GM18505 (cell line): ENCODE data around the gene IFT43.
"Not testable (repeated sequence)": the region's sequence is repeated elsewhere in the genome, so short reads cannot be mapped to it uniquely, and the experiment has no call there.

Experiments
- ATAC-seq: cut with Tn5 transposase; IDR thresholded peaks from one replicate; pipeline ENCODE4 v1.9.1; 2021; ENCODE audit not compliant: unreplicated experiment
- POLR2A ChIP-seq: IDR thresholded peaks from 4 replicates; pipeline ENCODE4 v1.6.1; 2011; ENCODE audit warnings: borderline replicate concordance; ENCODE audit not compliant: insufficient read depth, insufficient read length; ENCODE audit errors: extremely low read depth

IFT43 gene

DNA sequence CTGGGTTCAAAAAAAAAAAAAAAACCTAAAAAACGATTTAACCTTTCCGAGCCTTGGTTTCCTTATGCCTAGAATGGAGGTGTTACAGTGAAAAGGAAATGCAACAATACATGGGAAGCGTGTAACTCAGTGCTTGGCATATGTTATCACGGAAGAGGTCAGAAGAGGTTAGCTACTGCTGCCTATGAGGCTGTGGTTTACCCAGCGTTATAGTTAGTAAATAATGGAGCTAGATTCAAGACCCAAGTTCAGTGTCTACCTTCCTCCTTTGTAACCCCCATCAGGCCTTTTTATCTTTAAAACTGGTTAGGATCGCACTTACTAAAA is 839 bp downstream of the IFT43 start:
- no peak for TF ChIP-seq POLR2A
- no peak for ATAC-seq

DNA sequence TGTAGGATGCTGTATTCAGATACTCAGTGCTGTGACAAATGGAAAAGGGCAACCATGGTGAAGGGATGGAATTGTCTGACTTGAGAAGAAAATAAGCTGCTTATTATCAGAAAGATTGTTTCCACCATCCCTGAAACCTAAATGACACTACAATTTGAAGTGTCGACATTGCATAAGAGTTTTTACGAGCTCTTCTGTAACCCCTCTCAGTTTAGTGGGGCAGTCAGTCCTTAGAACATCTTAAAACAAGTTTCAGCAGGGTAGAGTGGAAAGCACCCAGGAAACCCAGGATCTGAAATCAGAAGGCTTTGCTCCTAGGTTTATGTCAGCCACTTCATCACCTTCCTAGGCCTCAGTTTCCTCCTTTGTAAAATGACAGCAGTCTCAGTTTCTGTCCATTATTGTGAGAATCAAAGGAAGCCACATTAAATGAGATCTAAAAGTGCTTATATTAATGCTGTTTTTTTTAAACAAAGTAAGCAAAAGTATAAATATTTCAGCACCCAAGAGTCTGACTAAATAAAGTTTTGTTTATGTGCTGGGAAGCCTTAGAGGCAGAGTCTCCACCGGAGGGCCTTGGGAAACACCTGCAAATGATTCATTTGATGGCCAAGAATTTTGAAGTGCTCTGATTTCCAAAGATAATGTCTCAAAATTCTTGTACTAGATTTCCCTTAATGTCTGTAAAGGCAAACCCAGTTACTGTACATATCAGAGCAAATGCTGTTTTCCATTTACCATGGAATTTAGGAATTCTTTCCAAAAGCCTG is 1.8 kb downstream of the IFT43 start:
- ATAC-seq, result no peak
- TF ChIP-seq POLR2A, result no peak

DNA sequence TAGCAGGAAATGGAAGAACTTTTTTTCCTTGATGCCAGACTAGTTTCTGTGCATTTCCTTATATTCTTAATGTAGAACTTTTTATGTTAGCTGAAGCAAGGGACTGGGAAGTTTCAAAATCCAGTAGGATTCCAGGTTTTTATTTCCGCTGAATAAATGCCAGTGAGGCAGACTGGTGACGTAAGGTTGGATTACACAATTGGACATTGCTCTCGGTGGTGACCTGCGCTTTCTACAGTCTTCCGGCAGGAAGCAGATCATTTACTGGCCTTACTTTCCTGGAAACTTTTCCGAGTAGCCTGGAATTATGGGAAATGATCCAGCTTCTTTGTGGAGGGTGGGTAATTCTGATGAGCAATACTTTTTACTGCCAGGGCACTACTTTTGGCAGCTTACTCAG is 3.6 kb downstream of the IFT43 start:
- ATAC-seq, result no peak

DNA sequence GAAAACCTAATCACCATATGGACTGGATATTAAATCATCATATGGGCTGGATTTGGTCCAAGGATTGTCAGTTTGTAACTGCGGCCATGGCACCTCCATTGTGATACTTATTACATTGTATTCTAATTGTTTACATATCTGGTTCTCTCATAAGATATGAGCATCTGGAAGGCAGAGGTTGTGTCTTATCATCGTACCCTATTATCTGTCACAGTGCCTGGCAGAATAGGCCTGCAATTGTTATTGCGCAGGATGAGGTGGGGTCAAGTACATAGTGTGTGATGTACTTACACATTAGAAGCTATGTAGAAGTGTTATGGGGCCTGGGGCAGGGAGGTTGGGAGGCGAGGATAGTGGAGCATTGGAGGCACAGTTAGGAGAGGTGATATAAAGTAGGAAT is 4.7 kb downstream of the IFT43 start:
- TF ChIP-seq POLR2A, result no peak
- no peak for ATAC-seq

More for the DNA sequence above, 3.6 kb downstream of the IFT43 start:
- no peak for TF ChIP-seq POLR2A

DNA sequence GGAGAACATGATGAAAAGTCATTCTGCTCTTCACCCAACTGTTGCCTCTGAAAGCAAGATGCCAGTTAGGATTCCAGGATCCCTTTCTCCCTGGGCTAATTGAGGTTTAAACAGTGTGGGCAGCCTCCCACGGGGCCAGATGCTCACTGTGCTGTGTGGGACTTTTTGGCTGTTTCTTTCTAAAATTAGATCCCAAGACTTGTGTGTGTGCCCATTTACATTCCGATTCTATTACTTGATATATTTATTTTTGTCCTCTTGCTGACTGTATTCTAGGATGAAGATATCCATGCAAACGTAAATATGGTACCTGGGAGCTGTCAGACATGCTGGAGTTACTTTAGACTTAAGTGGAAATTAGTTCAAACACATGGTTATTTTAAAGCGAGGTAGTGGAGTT is 6.2 kb downstream of the IFT43 start:
- TF ChIP-seq POLR2A, result no peak
- no peak for ATAC-seq

DNA sequence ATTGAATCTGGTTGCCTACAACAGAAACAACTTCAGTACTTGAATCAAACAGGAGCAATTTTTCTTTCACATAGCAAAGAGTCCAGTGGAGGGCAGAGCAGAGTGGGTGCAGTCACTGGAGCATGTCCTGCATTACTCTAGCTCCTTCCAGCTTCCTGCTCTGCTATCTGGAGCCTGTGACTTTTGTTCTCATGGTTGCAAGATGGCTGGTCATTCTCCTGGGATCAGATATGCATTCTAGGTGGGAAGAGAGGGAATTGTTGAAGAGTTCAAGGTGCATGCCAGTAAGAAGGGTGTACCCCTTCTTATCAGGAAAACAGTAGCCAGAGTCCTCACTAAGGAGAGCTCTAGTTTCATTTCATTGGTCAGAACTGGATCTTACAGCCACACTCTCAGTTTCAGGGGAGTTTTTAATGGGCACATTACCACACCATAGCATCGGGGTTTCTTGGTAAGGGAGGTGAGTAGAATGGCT is 8.0 kb downstream of the IFT43 start:
- TF ChIP-seq POLR2A, result no peak
- ATAC-seq, result no peak

DNA sequence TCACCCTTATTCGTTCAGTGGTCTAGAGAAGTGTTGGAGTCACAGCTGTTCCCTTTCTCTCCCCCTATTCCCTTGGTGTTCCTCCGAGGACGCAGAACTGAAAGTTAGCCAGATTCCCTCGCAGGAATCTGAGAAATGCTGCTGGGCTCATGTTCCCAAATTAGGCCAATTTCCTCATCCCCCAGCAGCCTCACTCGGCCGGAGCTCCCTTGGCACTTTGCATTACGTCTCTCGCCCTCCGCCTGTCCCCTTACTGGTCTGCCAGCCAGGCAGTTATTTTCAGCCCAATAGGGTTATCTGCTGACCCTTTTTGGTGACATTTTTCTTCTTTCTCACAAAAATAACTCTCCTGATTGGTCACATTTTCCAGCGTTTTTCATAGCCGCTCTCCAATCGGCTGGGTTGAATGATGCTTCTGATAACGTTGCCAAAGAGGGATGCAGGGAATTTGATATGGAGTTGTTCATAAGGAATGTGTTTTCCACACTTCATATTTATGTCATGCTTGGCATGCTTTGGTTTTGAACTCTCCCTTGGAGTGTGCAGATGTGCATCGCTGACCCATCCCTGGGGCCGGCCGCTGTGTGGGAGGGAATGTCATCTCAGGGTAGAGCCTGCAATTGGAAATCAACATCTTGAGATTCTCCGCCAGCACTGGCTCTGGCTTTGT is 9.9 kb downstream of the IFT43 start:
- TF ChIP-seq POLR2A, result no peak
- no peak for ATAC-seq

DNA sequence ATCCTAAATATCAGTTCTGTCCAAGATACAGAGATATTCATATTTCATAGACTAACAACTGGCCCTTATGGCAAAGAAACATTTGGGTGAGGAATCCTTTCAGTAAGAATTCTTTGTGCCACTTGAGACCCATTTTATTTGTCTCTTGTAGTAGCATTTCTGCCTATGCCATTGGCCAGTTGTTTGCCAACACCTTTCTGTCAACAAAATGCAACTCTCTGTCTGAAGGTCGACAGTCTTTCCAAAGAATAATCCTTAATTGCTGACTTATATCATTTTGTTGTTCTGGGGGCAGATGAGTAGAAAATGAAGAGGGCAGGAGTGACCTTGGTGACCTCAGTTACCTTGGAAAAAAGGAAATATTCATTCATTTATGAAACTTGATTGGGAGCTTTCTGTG is 10.9 kb downstream of the IFT43 start:
- TF ChIP-seq POLR2A, result no peak
- ATAC-seq, result no peak

DNA sequence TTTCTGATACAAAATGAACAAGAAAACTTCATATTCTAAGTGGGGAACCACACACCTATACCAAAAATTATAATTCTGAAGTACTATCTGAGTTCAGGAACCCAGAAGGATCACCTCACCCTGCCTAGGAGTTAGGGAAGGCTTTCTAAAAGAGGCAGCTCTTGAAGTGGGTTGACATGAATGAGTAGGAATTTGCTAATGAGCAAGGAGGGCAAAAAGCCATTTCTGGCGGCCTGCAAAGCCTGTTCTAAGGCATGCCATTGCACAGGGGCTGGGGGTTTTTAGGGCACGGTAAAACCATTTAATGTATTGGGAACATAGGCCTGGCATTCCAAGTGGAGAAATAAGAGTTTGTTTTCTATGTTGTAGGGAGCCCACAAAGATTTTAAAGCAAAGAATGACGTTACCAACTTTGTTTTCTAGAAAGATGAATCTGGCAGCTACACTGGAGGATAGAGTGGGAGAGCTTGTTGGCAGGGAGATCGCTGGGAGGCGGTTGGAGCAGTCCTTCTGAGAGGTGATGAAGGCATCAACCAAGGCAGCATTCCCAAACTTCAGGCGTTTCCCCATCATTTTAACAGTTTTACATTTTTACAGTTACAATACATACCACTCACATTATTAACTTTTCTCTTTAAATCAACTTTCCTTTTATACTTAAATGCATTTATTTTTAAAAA is 14.1 kb downstream of the IFT43 start:
- no peak for ATAC-seq
- TF ChIP-seq POLR2A, result no peak

DNA sequence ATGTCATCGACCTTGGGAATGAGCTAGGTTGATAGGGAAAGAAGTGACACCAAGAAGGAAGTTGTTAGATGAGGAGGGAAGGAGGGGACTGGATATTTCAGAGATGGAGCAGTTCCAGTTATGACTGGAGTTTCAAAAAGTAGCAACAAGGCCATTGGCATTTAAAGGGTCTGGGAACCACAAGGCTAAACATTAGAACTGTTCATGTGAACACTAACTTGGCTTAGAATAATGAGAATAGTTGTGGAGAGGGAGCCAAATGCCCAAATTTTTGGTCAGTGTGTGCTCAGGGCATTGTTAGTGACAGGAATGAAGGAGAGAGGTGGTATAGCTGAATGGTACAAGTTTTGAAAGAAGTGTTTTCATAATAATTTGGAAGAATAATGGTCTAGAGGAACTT is 16.8 kb downstream of the IFT43 start:
- no peak for ATAC-seq
- TF ChIP-seq POLR2A, result no peak

DNA sequence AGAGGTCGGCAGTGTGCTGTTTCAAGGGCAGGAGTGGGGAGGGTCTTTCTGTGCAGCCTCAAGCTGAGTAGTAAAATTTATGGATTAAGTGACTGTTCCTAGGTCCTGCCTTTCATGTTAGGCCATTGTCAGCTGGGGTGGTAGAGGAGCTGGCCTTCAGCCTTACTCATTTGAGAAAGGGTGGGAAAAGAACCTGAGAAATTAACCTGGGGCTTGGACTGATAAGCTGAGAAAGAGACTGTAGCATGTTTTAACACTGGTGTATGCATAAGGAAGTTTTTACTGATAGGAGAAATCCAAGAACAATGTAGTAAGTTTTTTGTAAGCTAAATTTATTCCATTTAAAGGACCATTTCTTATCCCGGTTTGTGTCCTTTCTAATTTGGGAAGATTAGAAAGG is 20.7 kb downstream of the IFT43 start:
- no peak for ATAC-seq
- TF ChIP-seq POLR2A, result no peak

DNA sequence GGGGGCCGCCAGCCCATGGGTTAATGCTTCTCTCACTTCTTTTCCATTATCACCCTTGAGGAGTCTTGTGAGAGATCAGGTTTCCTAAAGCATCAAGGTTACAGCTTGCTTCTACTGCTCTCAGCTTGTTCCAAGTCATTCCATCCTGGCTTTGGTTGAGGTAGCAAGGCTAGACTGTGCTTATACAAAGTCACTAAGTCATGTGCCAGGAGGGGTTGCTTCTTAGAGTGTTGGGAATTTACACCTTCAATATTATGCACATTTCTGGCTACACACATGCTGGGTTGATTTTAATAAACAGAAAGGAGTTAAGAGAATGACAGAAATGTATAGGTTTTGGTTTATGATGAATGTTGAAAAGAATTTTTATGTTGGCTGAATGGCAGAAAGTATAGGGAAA is 21.8 kb downstream of the IFT43 start:
- no peak for TF ChIP-seq POLR2A
- ATAC-seq, result no peak

DNA sequence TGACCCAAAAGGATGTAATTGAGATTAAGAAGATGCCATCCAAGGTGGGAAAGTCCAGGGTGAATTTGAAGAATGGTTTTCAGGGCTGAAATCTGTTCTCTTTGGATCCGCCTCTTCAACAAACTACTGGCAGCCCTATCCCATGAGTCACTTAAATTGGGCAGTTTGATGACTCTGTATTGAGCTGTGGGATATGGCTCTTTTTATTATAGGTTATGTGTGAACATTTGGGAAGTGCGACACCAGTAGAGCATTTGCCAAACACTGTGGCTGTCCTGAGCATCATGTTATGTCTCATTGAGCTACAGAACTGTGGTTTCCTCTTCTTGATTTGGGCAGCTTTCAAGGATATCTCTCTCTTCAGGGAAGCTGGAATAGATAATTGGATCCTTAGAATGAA is 22.3 kb downstream of the IFT43 start:
- ATAC-seq, result no peak
- no peak for TF ChIP-seq POLR2A

DNA sequence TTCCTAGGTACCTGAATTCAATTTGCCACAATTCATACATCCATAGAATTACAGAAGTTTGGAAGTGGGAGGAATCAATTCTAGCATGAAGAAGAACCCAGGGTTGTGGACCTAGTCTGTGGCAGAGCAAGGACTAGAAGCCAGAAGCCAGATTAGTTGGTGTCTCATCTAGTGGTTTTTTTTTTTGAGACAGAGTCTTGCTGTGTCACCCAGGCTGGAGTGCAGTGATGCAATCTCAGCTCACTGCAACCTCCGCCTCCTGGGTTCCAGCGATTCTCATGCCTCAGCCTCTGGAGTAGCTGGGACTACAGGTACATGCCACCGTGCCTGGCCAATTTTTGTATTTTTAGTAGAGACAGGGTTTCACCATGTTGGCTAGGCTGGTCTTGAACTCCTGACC is 24.1 kb downstream of the IFT43 start:
- not testable (repeated sequence) for ATAC-seq

DNA sequence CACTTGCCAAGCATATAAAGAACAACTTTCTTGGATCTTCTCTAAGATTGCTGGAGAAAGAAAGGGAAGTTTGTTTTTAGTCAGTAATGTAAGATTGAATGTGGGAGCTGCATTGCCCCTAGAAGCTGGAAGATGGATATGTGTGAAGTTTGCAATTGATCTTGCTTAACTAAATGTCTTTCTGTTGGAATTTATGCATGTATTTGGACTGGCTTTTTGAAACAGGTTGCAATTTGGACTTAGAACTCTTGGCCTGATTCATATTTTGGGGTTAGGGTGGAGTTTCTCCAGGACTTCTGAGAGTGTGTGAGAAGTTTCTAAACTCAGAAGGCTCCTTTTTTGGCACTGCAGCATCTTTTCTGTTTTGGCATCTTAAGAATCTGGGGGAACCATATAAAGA is 26.4 kb downstream of the IFT43 start:
- TF ChIP-seq POLR2A, result no peak

DNA sequence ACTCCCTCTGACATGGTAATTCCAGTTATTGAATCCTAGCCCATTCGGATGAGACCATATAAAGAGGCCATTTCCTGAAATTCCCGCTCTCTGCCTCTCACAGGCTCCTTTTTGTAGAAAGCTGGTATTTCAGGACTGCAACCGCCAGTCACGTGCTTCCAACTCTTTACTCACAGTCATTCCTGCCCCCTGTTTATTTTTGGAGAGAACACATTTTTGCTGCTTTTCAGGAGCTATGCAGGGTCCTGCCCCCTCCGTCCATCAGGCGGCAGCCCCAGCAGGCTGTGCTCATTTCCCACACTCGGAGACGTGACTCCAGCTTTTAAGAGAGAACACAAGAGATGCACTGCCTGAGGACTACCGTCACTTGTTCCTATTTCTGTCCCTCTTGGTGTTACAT is 26.8 kb downstream of the IFT43 start:
- ATAC-seq, result no peak
- no peak for TF ChIP-seq POLR2A

More for the DNA sequence above, 26.4 kb downstream of the IFT43 start:
- no peak for ATAC-seq
